Kidney epithelial cell (primary cell): ENCODE data around the gene BCL7A. TPM values are rescaled to one million over a fixed set of nuclear protein-coding genes. Genes with fewer than 3 reads are reported as not detected.

Source experiments
- DNase-seq: peaks from one replicate; pipeline ENCODE4 v3.0.0-alpha.2; 2010; ENCODE audit warnings: low read depth
- H3K27me3 ChIP-seq: 2 replicates; pipeline ENCODE4 v1.6.0; 2011; ENCODE audit warnings: low read length; ENCODE audit not compliant: control insufficient read depth, insufficient read depth
- H3K36me3 ChIP-seq: 2 replicates; pipeline ENCODE4 v1.5.1; 2011; ENCODE audit warnings: low read length; ENCODE audit not compliant: control insufficient read depth, insufficient read depth
- H3K4me3 ChIP-seq: 2 replicates; pipeline ENCODE4 v1.5.1; 2011; ENCODE audit warnings: low read depth, mild to moderate bottlenecking, control low read depth, low read length
- total RNA-seq: library from RNA; depleted of rRNA; stranded (reverse); fragments of >200 nt; gene quantifications from 2 replicates; pipeline ENCODE4 v1.2.3, GENCODE V29; 2015
- TF ChIP-seq, protein P1 (sequence below): IDR thresholded peaks from 2 replicates; pipeline ENCODE4 v1.5.1; 2011; ENCODE audit warnings: mild to moderate bottlenecking, moderate library complexity, low read length, control low read depth, inconsistent platforms; ENCODE audit not compliant: insufficient read depth, poor library complexity, severe bottlenecking

Gene BCL7A
- total RNA-seq, 1 donor from 2014 or later, result 23.8 TPM

GRCh38 chr12:122080149-122081082 is 58.7 kb downstream of the BCL7A start:
- no peak for DNase-seq
- peak overlapping the region; percentile 78 for H3K4me3 ChIP-seq
- no peaks in the 10 kb centered on the region for H3K27me3 ChIP-seq
- H3K36me3 ChIP-seq, result peaks cover 3% of the 10 kb centered on the region
- TF ChIP-seq, protein P1, sequence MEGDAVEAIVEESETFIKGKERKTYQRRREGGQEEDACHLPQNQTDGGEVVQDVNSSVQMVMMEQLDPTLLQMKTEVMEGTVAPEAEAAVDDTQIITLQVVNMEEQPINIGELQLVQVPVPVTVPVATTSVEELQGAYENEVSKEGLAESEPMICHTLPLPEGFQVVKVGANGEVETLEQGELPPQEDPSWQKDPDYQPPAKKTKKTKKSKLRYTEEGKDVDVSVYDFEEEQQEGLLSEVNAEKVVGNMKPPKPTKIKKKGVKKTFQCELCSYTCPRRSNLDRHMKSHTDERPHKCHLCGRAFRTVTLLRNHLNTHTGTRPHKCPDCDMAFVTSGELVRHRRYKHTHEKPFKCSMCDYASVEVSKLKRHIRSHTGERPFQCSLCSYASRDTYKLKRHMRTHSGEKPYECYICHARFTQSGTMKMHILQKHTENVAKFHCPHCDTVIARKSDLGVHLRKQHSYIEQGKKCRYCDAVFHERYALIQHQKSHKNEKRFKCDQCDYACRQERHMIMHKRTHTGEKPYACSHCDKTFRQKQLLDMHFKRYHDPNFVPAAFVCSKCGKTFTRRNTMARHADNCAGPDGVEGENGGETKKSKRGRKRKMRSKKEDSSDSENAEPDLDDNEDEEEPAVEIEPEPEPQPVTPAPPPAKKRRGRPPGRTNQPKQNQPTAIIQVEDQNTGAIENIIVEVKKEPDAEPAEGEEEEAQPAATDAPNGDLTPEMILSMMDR, result no peak

DNA sequence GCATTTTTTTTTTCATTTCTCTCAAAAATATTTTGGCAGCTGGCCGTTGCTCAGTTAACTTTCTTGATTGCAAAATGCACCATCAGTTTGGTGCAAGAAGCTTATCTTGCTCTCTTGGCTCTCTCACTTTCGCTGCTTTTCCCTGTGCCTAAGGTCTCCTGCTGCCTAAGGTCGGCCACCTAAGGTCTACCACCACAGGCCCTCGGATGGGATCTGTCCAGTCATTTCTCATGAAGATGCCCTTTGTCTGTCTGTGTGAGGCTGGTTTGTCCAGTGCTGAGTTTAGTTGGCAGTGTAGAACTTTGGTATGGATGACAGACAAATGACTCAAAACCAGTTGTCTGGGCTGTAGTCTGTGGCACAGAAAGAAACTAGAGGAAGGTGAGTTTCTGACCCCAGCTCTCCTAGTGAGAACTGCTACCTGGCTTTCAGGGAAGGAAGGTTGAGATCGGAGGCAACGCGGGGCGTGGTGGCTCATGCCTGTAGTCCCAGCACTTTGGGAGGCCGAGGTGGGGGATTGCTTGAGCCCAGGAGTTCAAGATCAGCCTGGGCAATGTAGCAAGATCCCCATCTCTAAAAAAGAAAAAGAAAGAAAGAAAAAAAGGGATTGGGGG is 59.5 kb downstream of the BCL7A start:
- TF ChIP-seq, protein P1, result no peak
- H3K4me3 ChIP-seq, result peak overlapping the region; percentile 78
- no peaks in the 10 kb centered on the region for H3K27me3 ChIP-seq
- DNase-seq, result no peak
- peaks cover 4% of the 10 kb centered on the region for H3K36me3 ChIP-seq

DNA sequence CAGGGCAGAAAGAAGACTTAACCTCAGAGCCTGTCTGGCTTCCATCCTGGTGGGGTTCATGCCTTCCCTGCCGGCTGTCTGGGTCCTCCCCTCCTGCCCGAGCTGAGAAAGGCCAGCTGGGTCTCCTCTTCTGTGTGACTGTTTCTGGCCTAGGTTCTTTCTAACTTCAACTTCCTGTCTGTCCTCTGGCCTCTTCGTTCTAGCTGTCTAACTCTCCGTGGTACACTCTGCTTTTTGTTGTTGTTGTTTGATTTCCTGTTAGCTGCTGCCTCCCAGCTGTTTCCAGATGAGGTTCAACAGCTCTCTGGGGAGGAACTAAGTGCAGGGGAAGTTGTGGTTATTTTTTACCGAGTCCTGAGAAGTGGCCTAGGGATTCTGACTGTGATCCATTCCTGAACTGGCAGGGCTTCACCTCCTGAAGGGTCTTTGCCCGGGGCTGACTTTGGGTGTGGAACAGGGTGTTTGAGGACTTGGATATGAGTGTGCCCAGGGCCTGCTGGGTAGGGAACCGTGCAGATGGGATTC is 60.1 kb downstream of the BCL7A start:
- Histone ChIP-seq H3K36me3 (peaks cover 4% of the 10 kb centered on the region), H3K27me3 (no peaks in the 10 kb centered on the region), H3K4me3 (peak overlapping the region; percentile 78)
- DNase-seq, result no peak
- TF ChIP-seq, protein P1, result no peak

GRCh38 chr12:122082621-122083356 is 61.1 kb downstream of the BCL7A start:
- DNase-seq, result no peak
- no peak overlapping the region for H3K4me3 ChIP-seq

DNA sequence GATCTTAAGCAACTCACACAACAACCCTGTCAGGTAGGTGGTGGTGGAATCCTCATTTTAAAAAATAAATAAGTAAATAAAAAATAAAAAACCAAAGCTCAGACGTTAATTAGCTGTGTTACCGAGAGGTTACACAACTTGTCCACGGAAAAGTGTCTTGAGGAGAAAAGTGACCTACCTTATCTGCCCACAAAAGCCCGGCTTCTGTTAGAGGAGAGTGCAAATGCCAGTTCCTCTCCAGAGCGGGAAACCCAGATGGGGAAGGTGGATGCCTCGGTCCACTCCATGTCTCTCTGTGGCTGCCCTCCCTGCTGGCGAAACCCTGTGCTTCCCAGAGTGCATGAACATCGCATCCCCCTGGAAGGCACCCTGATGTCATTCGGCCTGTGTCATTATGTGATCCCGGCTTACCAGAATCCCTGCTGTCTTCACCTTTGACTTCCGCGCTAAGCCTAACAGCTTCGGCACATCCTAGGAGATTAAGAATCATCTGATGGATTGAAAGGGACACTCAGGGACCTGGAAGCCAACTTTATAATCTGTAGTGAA is 63.2 kb downstream of the BCL7A start:
- Histone ChIP-seq H3K4me3 (no peak overlapping the region), H3K27me3 (no peaks in the 10 kb centered on the region), H3K36me3 (peaks cover 4% of the 10 kb centered on the region)
- TF ChIP-seq, protein P1, result no peak
- no peak for DNase-seq

More at GRCh38 chr12:122082621-122083356, 61.1 kb downstream of the BCL7A start:
- no peaks in the 10 kb centered on the region for H3K27me3 ChIP-seq
- H3K36me3 ChIP-seq, result peaks cover 4% of the 10 kb centered on the region
- TF ChIP-seq, protein P1, result no peak
